ENCODE data around the gene FGF2. TPM values are rescaled to one million over a fixed set of nuclear protein-coding genes. Genes with fewer than 3 reads are reported as not detected.

Gene FGF2
- total RNA-seq, 8 experiments from 2014 or later, result 6.0 to 40.3 (median 9.5) TPM

- WGBS, 10 experiments, result 67 to 100% (median 92%) methylated on average over 1 to 2 of the region's 2 CpGs; no CpG with 5 or more reads in 1 of the 10 experiments
- Histone ChIP-seq H3K4me1 (replicated peaks in 1 of 2) (peaks cover 0 to 4% of the 10 kb centered on the region in 2 donors), H3K4me3 (no peak overlapping the region), H3K27ac (no peak overlapping the region)
- peak in 2 of 8 experiments; percentile 38 to 48 for ATAC-seq (replicated peaks in 6 of 8)
- in situ Hi-C loops (cut with MboI; ENCODE audit: low pct_unique_long_range_greater_than_20kb in 2 of 9, low sequenced_read_pairs in 9 of 9, unreplicated experiment in 9 of 9), result no loop called here
These were observed 63.6 kb downstream of the FGF2 start for GRCh38 chr4:122890147-122890795.

GRCh38 chr4:122894827-122895226, 68.2 kb downstream of the FGF2 start:
- no peak overlapping the region for H3K27ac ChIP-seq
- ATAC-seq (replicated peaks in 6 of 8), result peak in 1 of 8 experiments; percentile 45

GRCh38 chr4:122895336-122895995, 68.8 kb downstream of the FGF2 start:
- Histone ChIP-seq H3K4me3 (no peak overlapping the region), H3K27ac (no peak overlapping the region), H3K4me1 (replicated peaks in 1 of 2) (peaks cover 0 to 4% of the 10 kb centered on the region in 2 donors)
- WGBS, 10 experiments, result 0 to 100% (median 73%) methylated on average over 1 of the region's 1 CpG; no CpG with 5 or more reads in 3 of the 10 experiments
- in situ Hi-C loops (cut with MboI; ENCODE audit: low pct_unique_long_range_greater_than_20kb in 2 of 9, low sequenced_read_pairs in 9 of 9, unreplicated experiment in 9 of 9), result no loop called here
- ATAC-seq (replicated peaks in 6 of 8), result no peak

More at GRCh38 chr4:122894827-122895226, 68.2 kb downstream of the FGF2 start:
- 47 to 100% (median 86%) methylated on average over 1 to 3 of the region's 3 CpGs for WGBS, 10 experiments
- Histone ChIP-seq H3K4me1 (replicated peaks in 1 of 2) (peaks cover 0 to 4% of the 10 kb centered on the region in 2 donors), H3K4me3 (no peak overlapping the region)
- in situ Hi-C loops (cut with MboI; ENCODE audit: low pct_unique_long_range_greater_than_20kb in 2 of 9, low sequenced_read_pairs in 9 of 9, unreplicated experiment in 9 of 9), result no loop called here

GRCh38 chr4:122896270-122896669, 69.6 kb downstream of the FGF2 start:
- peaks cover 0 to 4% of the 10 kb centered on the region in 2 donors for H3K4me1 ChIP-seq (replicated peaks in 1 of 2)
- no peak overlapping the region for H3K27ac ChIP-seq
- WGBS, 10 experiments, result 86 to 100% (median 100%) methylated on average over 1 of the region's 1 CpG; no CpG with 5 or more reads in 3 of the 10 experiments
- in situ Hi-C loops (cut with MboI; ENCODE audit: low pct_unique_long_range_greater_than_20kb in 2 of 9, low sequenced_read_pairs in 9 of 9, unreplicated experiment in 9 of 9), result no loop called here
- no peak for ATAC-seq (replicated peaks in 6 of 8)
- no peak overlapping the region for H3K4me3 ChIP-seq

GRCh38 chr4:122898370-122899150, 71.9 kb downstream of the FGF2 start:
- Histone ChIP-seq H3K4me1 (replicated peaks in 1 of 2) (peaks cover 0 to 4% of the 10 kb centered on the region in 2 donors), H3K4me3 (no peak overlapping the region), H3K27ac (no peak overlapping the region)
- ATAC-seq (replicated peaks in 6 of 8), result peak in 2 of 8 experiments; percentile 19 to 66
- 25 to 100% (median 100%) methylated on average over 1 to 2 of the region's 2 CpGs; no CpG with 5 or more reads in 2 of the 10 experiments for WGBS, 10 experiments
- in situ Hi-C loops (cut with MboI; ENCODE audit: low pct_unique_long_range_greater_than_20kb in 2 of 9, low sequenced_read_pairs in 9 of 9, unreplicated experiment in 9 of 9), result no loop called here

GRCh38 chr4:122899682-122900081, 73.1 kb downstream of the FGF2 start:
- H3K4me3 ChIP-seq, result no peak overlapping the region
- ATAC-seq (replicated peaks in 6 of 8), result no peak
- H3K4me1 ChIP-seq (replicated peaks in 1 of 2), result peaks cover 0 to 4% of the 10 kb centered on the region in 2 donors
- in situ Hi-C loops (cut with MboI; ENCODE audit: low pct_unique_long_range_greater_than_20kb in 2 of 9, low sequenced_read_pairs in 9 of 9, unreplicated experiment in 9 of 9), result loop anchor here in 4 of 9 experiments (25.0 kb wide), 2 partner anchors 137 to 287 kb away; partner anchors contain the start of gene IL21 (in 3 of the 4)
- WGBS, 10 experiments, result 71 to 100% (median 80%) methylated on average over 1 to 2 of the region's 7 CpGs; no CpG with 5 or more reads in 7 of the 10 experiments
- no peak overlapping the region for H3K27ac ChIP-seq

- Histone ChIP-seq H3K4me3 (no peak overlapping the region), H3K4me1 (replicated peaks in 1 of 2) (no peaks in the 10 kb centered on the region), H3K27ac (no peak overlapping the region)
- in situ Hi-C loops (cut with MboI; ENCODE audit: low pct_unique_long_range_greater_than_20kb in 2 of 9, low sequenced_read_pairs in 9 of 9, unreplicated experiment in 9 of 9), result loop anchor here in 4 of 9 experiments (25.0 kb wide), 2 partner anchors 138 to 288 kb away; partner anchors contain the start of gene IL21 (in 3 of the 4)
- ATAC-seq (replicated peaks in 6 of 8), result peak in 3 of 8 experiments; percentile 65 to 92 (median 73)
- 0 to 100% (median 79%) methylated on average over 1 to 3 of the region's 3 CpGs for WGBS, 10 experiments
These were observed 73.7 kb downstream of the FGF2 start for GRCh38 chr4:122900314-122900713.

- 0 to 100% (median 73%) methylated on average over 1 to 2 of the region's 2 CpGs for WGBS, 10 experiments
- H3K27ac ChIP-seq, result no peak overlapping the region
- in situ Hi-C loops (cut with MboI; ENCODE audit: low pct_unique_long_range_greater_than_20kb in 2 of 9, low sequenced_read_pairs in 9 of 9, unreplicated experiment in 9 of 9), result loop anchor here in 4 of 9 experiments (25.0 kb wide), 2 partner anchors 139 to 289 kb away; partner anchors contain the start of gene IL21 (in 3 of the 4)
These were observed 74.8 kb downstream of the FGF2 start for GRCh38 chr4:122901247-122902010.

GRCh38 chr4:122903766-122904288, 77.2 kb downstream of the FGF2 start:
- Histone ChIP-seq H3K4me3 (no peak overlapping the region), H3K27ac (no peak overlapping the region), H3K4me1 (replicated peaks in 1 of 2) (no peaks in the 10 kb centered on the region)
- in situ Hi-C loops (cut with MboI; ENCODE audit: low pct_unique_long_range_greater_than_20kb in 2 of 9, low sequenced_read_pairs in 9 of 9, unreplicated experiment in 9 of 9), result loop anchor here in 4 of 9 experiments (25.0 kb wide), 2 partner anchors 142 to 292 kb away; partner anchors contain the start of gene IL21 (in 3 of the 4)
- no peak for ATAC-seq (replicated peaks in 6 of 8)

More at GRCh38 chr4:122901247-122902010, 74.8 kb downstream of the FGF2 start:
- Histone ChIP-seq H3K4me1 (replicated peaks in 1 of 2) (no peaks in the 10 kb centered on the region), H3K4me3 (no peak overlapping the region)
- no peak for ATAC-seq (replicated peaks in 6 of 8)

GRCh38 chr4:122906859-122907305, 80.3 kb downstream of the FGF2 start:
- ATAC-seq (replicated peaks in 6 of 8), result peak in 3 of 8 experiments; percentile 82 to 88 (median 82)
- H3K4me1 ChIP-seq (replicated peaks in 1 of 2), result no peaks in the 10 kb centered on the region
- in situ Hi-C loops (cut with MboI; ENCODE audit: low pct_unique_long_range_greater_than_20kb in 2 of 9, low sequenced_read_pairs in 9 of 9, unreplicated experiment in 9 of 9), result loop anchor here in 4 of 9 experiments (25.0 kb wide), 2 partner anchors 145 to 295 kb away; partner anchors contain the start of gene IL21 (in 3 of the 4)
- H3K27ac ChIP-seq, result no peak overlapping the region
- H3K4me3 ChIP-seq, result no peak overlapping the region
- WGBS, 10 experiments, result 34 to 100% (median 93%) methylated on average over 1 to 7 of the region's 7 CpGs; no CpG with 5 or more reads in 2 of the 10 experiments

- no peak for ATAC-seq (replicated peaks in 6 of 8)
- WGBS, 10 experiments, result 100% methylated on average over 1 of the region's 1 CpG; no CpG with 5 or more reads in 5 of the 10 experiments
- no peak overlapping the region for H3K27ac ChIP-seq
These were observed 81.6 kb downstream of the FGF2 start for GRCh38 chr4:122908223-122908622.

More at GRCh38 chr4:122908223-122908622, 81.6 kb downstream of the FGF2 start:
- in situ Hi-C loops (cut with MboI; ENCODE audit: low pct_unique_long_range_greater_than_20kb in 2 of 9, low sequenced_read_pairs in 9 of 9, unreplicated experiment in 9 of 9), result loop anchor here in 4 of 9 experiments (25.0 kb wide), 2 partner anchors 146 to 296 kb away; partner anchors contain the start of gene IL21 (in 3 of the 4)
- Histone ChIP-seq H3K4me3 (no peak overlapping the region), H3K4me1 (replicated peaks in 1 of 2) (no peaks in the 10 kb centered on the region)

Measured in motor neuron (in vitro differentiated cells).